ENCODE results near the gene CDK3.

CDK3 gene

GRCh38 chr17:76032073-76032779 lies 31.6 kb downstream of the CDK3 start:
- TF ChIP-seq CTCF (IDR thresholded peaks at IDR 0.05; ENCODE audit: low read depth, low read length): no peak
- no peak for DNase-seq (ENCODE audit: low read depth in 2 of 2)

GRCh38 chr17:76032780-76033108 lies 32.1 kb downstream of the CDK3 start:
- DNase-seq (ENCODE audit: low read depth in 2 of 2): no peak
- no peak overlapping the region for H3K4me3 ChIP-seq (replicated peaks in 1 of 2; ENCODE audit: low read depth in 2 of 2, low read length in 2 of 2)
- no peak for TF ChIP-seq CTCF (IDR thresholded peaks at IDR 0.05; ENCODE audit: low read depth, low read length)

More at GRCh38 chr17:76032073-76032779, 31.6 kb downstream of the CDK3 start:
- no peak overlapping the region for H3K4me3 ChIP-seq (replicated peaks in 1 of 2; ENCODE audit: low read depth in 2 of 2, low read length in 2 of 2)

GRCh38 chr17:76033139-76033538 lies 32.5 kb downstream of the CDK3 start:
- DNase-seq (ENCODE audit: low read depth in 2 of 2): no peak
- TF ChIP-seq CTCF (IDR thresholded peaks at IDR 0.05; ENCODE audit: low read depth, low read length): no peak
- H3K4me3 ChIP-seq (replicated peaks in 1 of 2; ENCODE audit: low read depth in 2 of 2, low read length in 2 of 2): no peak overlapping the region

- no peak for TF ChIP-seq CTCF (IDR thresholded peaks at IDR 0.05; ENCODE audit: low read depth, low read length)
- no peak overlapping the region for H3K4me3 ChIP-seq (replicated peaks in 1 of 2; ENCODE audit: low read depth in 2 of 2, low read length in 2 of 2)
- no peak for DNase-seq (ENCODE audit: low read depth in 2 of 2)
Measured at GRCh38 chr17:76034428-76035350, 34.0 kb downstream of the CDK3 start.

- DNase-seq (ENCODE audit: low read depth in 2 of 2): peak in 1 of 2 donors; percentile 5
- no peak for TF ChIP-seq CTCF (IDR thresholded peaks at IDR 0.05; ENCODE audit: low read depth, low read length)
- H3K4me3 ChIP-seq (replicated peaks in 1 of 2; ENCODE audit: low read depth in 2 of 2, low read length in 2 of 2): no peak overlapping the region
Measured at GRCh38 chr17:76036497-76037261, 36.0 kb downstream of the CDK3 start.

DNA sequence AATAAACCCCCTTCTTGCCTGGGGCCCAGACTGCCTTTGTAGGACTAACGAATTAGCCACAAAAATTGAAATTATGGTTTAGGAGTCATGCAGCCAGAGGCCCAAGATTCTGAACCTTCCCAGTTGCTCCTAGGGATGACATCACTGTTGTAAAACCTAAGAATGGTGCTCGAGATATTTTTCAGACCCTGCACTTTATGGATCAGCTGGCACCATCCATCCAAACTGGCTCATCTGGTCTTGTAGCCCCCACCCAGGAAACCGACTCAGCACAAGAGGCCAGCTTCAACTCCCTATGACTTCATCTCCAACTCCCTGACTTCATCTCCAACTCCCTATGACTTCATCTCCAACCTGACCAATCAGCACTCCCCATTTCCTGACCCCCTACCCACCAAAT lies 37.4 kb downstream of the CDK3 start:
- H3K4me3 ChIP-seq (replicated peaks in 1 of 2; ENCODE audit: low read depth in 2 of 2, low read length in 2 of 2): no peak overlapping the region
- no peak for DNase-seq (ENCODE audit: low read depth in 2 of 2)
- TF ChIP-seq CTCF (IDR thresholded peaks at IDR 0.05; ENCODE audit: low read depth, low read length): no peak
